ENCODE results near the gene SLCO3A1.

DNA sequence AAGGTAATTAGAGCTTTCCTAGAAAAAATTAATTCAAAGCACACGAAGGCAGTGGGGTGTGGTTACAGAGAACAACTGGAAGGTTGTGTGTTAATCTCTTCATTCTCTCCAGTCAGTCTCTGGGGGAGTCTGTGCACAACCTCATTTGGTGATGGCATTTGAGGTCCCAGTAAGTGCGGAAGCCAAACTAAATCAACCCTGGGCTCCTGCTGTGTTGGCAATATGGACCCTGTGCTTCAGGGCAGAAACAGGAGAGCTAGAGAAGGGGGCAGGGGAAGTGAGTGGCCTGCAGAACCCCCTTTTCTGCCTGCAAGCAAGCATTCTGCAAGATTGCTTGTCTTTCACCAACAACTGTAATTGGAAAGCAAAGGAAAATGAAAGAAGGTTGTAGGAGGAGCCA lies 344.2 kb downstream of the SLCO3A1 start:
- TF ChIP-seq, protein P1, sequence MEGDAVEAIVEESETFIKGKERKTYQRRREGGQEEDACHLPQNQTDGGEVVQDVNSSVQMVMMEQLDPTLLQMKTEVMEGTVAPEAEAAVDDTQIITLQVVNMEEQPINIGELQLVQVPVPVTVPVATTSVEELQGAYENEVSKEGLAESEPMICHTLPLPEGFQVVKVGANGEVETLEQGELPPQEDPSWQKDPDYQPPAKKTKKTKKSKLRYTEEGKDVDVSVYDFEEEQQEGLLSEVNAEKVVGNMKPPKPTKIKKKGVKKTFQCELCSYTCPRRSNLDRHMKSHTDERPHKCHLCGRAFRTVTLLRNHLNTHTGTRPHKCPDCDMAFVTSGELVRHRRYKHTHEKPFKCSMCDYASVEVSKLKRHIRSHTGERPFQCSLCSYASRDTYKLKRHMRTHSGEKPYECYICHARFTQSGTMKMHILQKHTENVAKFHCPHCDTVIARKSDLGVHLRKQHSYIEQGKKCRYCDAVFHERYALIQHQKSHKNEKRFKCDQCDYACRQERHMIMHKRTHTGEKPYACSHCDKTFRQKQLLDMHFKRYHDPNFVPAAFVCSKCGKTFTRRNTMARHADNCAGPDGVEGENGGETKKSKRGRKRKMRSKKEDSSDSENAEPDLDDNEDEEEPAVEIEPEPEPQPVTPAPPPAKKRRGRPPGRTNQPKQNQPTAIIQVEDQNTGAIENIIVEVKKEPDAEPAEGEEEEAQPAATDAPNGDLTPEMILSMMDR (conservative IDR thresholded peaks at IDR 0.05 in 1 of 2, IDR thresholded peaks at IDR 0.05 in 1 of 2; ENCODE audit: low read depth in 1 of 2, low read length in 2 of 2), result no peak
- TF ChIP-seq EZH2 (IDR thresholded peaks at IDR 0.05; ENCODE audit: low read length, missing control alignments), result no peak
